ENCODE measurements around the gene ANKZF1. TPM values are rescaled to one million over a fixed set of nuclear protein-coding genes. Genes with fewer than 3 reads are reported as not detected.

ANKZF1 gene
- total RNA-seq, 1 experiment from 2014 or later, result 36.2 TPM

DNA sequence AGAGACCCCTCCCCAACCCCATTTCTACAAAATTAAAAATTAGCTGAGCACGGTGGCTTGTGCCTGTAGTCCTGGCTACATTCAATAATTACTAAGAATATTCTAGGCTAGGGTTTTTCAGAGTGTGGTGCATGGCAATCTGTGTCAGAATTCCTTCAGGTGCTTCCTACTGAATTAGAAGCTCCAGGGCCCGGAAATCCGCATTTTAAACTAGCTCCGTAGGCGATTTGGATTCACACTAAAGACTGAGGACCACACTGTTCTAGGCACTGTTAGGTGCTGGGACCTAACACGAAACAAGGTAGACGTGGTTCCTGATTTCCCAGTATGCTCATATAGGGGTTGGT is 23.7 kb upstream of the ANKZF1 start:
- intact Hi-C loops (cut with micrococcal nuclease; ENCODE audit: unreplicated experiment), result no loop called here
- H3K27me3 ChIP-seq (ENCODE audit: control insufficient read depth, insufficient read depth, low read length), result no peaks in the 10 kb centered on the region
- ChIA-PET POLR2A (interaction anchor here (0.5 to 0.6 kb wide), 2 partner anchors 10 to 109 kb away, joined by 3 to 5 read pairs; no protein-coding TSS in a partner anchor), CTCF (no interaction called here)
- H3K27ac ChIP-seq (ENCODE audit: low read length), result peak overlapping the region; percentile 86
- no peaks in the 10 kb centered on the region for H3K9me3 ChIP-seq (ENCODE audit: control insufficient read depth, insufficient read depth, low read depth, low read length)
- in situ Hi-C loops (cut with HindIII; ENCODE audit: low pct_unique_long_range_greater_than_20kb, low sequenced_read_pairs), result no loop called here
- H3K4me1 ChIP-seq (ENCODE audit: control insufficient read depth, insufficient read depth, low read length), result peaks cover 16% of the 10 kb centered on the region
- 0 out of 2 replicates have a peak, but pooled peaks cover 2% of the 10 kb centered on the region for H3K36me3 ChIP-seq (ENCODE audit: control insufficient read depth, insufficient read depth, low read length)
- TF ChIP-seq TCF7L2 (IDR thresholded peaks at IDR 0.05; ENCODE audit: low read depth, low read length) (no peak), SIN3A (IDR thresholded peaks at IDR 0.05; ENCODE audit: borderline replicate concordance, insufficient read depth, low read depth, low read length) (no peak), POLR2AphosphoS5 (IDR thresholded peaks at IDR 0.05; ENCODE audit: low read depth, low read length) (no peak), CTCF (IDR thresholded peaks at IDR 0.05) (no peak), REST (IDR thresholded peaks at IDR 0.05; ENCODE audit: insufficient read depth in 1 of 2, low read depth in 2 of 2, low read length in 1 of 2) (no peak)
- no peak for DNase-seq (ENCODE audit: low read depth, low spot score)
- no peak for ATAC-seq
- peak overlapping the region; percentile 55 to 93 for H3K4me3 ChIP-seq (ENCODE audit: low read depth in 2 of 2, low read length in 2 of 2)
- no TSS peak for BruUV-seq (replicated peaks)

DNA sequence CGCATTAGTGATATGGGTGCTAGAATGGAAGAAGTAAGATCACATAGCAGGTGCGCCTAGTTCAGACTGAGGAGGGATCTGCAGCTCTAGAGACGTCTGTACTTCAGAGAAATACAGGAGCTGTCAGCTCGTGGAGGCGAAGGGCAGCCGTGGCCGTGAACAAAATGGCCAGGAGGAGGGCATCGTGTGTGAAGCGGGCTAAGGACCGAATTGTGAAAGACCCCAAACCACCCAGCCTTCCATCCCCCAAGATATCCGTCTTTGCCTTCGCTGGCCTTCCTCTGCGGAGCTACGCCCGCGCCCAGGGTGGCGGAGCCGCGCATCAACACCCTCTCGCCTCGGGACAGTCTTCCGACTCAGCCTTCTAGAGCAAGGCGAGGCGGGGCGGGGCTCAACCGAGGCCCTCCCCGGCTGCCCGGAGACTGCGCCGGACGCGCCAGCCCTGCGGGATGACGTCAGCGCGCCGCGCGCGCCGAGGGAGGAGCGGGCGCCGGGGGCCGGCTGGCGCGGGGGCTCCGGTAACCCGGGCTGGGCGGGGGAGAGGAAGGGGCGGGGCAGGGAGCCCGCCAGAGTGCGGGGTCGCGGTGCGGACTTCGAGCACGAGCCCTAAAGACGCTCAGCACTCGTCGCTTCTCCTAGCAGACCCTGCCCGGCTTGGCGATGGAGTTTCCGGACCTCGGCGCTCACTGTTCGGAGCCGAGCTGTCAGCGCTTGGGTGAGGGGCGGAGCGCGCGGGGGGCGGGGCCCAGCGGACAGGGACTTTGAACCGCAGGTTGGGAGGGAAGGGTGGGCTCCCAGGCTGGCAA is 23.1 kb upstream of the ANKZF1 start, which contains the start of gene ZFAND2B:
Gene ZFAND2B (plus strand): TSS at position 455 of the 806 bp plus-strand sequence. CDS start 206 bp downstream, at position 661.
- CTCF ChIA-PET, result interaction anchor here (0.5 kb wide), 1 partner anchor 8 kb away, joined by 4 read pairs; no protein-coding TSS in a partner anchor
- H3K27me3 ChIP-seq (ENCODE audit: control insufficient read depth, insufficient read depth, low read length), result no peaks in the 10 kb centered on the region
- H3K4me3 ChIP-seq (ENCODE audit: low read depth in 2 of 2, low read length in 2 of 2), result peak within 1 kb of the TSS; percentile 55 to 93
- H3K36me3 ChIP-seq (ENCODE audit: control insufficient read depth, insufficient read depth, low read length), result 0 out of 2 replicates have a peak, but pooled peaks cover 2% of the 10 kb centered on the region
- intact Hi-C loops (cut with micrococcal nuclease; ENCODE audit: unreplicated experiment) (no loop called here), in situ Hi-C loops (cut with HindIII; ENCODE audit: low pct_unique_long_range_greater_than_20kb, low sequenced_read_pairs) (no loop called here)
- TF ChIP-seq POLR2AphosphoS5 (IDR thresholded peaks at IDR 0.05; ENCODE audit: low read depth, low read length) (peak; percentile 98), REST (IDR thresholded peaks at IDR 0.05; ENCODE audit: insufficient read depth in 1 of 2, low read depth in 2 of 2, low read length in 1 of 2) (no peak), SIN3A (IDR thresholded peaks at IDR 0.05; ENCODE audit: borderline replicate concordance, insufficient read depth, low read depth, low read length) (peak; percentile 62), TCF7L2 (IDR thresholded peaks at IDR 0.05; ENCODE audit: low read depth, low read length) (peak; percentile 39; the same call in 1 of the 2 replicates)
- BruUV-seq (replicated peaks), result TSS peak; percentile 89
- no peaks in the 10 kb centered on the region for H3K9me3 ChIP-seq (ENCODE audit: control insufficient read depth, insufficient read depth, low read depth, low read length)
- POLR2A ChIA-PET, result interaction anchor here (0.5 to 0.7 kb wide), 3 partner anchors 10 to 946 kb away, joined by 3 to 6 read pairs (median 5); partner anchors contain the start of gene GPBAR1
- peaks cover 16% of the 10 kb centered on the region for H3K4me1 ChIP-seq (ENCODE audit: control insufficient read depth, insufficient read depth, low read length)
- ATAC-seq, result peak; percentile 98
- H3K27ac ChIP-seq (ENCODE audit: low read length), result peak within 1 kb of the TSS; percentile 86
- peak; percentile 57 for DNase-seq (ENCODE audit: low read depth, low spot score)
